Neural progenitor cell (in vitro differentiated cells): ENCODE results near the gene MLX.

ENCODE experiments used
- EZH2 ChIP-seq: fragments of 200-600 bp; sonication (generic); IDR thresholded peaks from 2 replicates; pipeline ENCODE4 v1.6.1; 2017; ENCODE audit warnings: antibody characterized with exemption, mild to moderate bottlenecking, moderate library complexity
- TF ChIP-seq, protein P1 (sequence below): fragments of 200-600 bp; sonication (generic); IDR thresholded peaks from 2 replicates; pipeline ENCODE4 v1.5.1; 2017; ENCODE audit warnings: antibody characterized with exemption, mild to moderate bottlenecking

- TF ChIP-seq, protein P1, sequence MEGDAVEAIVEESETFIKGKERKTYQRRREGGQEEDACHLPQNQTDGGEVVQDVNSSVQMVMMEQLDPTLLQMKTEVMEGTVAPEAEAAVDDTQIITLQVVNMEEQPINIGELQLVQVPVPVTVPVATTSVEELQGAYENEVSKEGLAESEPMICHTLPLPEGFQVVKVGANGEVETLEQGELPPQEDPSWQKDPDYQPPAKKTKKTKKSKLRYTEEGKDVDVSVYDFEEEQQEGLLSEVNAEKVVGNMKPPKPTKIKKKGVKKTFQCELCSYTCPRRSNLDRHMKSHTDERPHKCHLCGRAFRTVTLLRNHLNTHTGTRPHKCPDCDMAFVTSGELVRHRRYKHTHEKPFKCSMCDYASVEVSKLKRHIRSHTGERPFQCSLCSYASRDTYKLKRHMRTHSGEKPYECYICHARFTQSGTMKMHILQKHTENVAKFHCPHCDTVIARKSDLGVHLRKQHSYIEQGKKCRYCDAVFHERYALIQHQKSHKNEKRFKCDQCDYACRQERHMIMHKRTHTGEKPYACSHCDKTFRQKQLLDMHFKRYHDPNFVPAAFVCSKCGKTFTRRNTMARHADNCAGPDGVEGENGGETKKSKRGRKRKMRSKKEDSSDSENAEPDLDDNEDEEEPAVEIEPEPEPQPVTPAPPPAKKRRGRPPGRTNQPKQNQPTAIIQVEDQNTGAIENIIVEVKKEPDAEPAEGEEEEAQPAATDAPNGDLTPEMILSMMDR = no peak
- TF ChIP-seq EZH2 = no peak
Measured at GRCh38 chr17:42584880-42585279, 18.0 kb downstream of the MLX start.
